IPS-20b (cell line): ENCODE results near the gene AMIGO3.

Source experiments
- H3K27ac ChIP-seq: one replicate; pipeline ENCODE4 v1.5.1; 2013; ENCODE audit warnings: low read length
- H3K27me3 ChIP-seq: 2 replicates; pipeline ENCODE4 v1.6.1; 2013; ENCODE audit warnings: mild to moderate bottlenecking, low read length, inconsistent platforms; ENCODE audit not compliant: insufficient read depth
- H3K36me3 ChIP-seq: 2 replicates; pipeline ENCODE4 v1.6.1; 2013; ENCODE audit warnings: low read depth, mild to moderate bottlenecking, inconsistent platforms, low read length, moderate library complexity; ENCODE audit not compliant: insufficient read depth
- H3K4me1 ChIP-seq: 2 replicates; pipeline ENCODE4 v1.6.1; 2013; ENCODE audit warnings: mild to moderate bottlenecking, control low read depth, inconsistent platforms, low read length, moderate library complexity; ENCODE audit not compliant: insufficient read depth
- H3K4me3 ChIP-seq: 2 replicates; pipeline ENCODE4 v1.5.1; 2013; ENCODE audit warnings: mild to moderate bottlenecking, low read length, inconsistent platforms
- H3K9ac ChIP-seq: 2 replicates; pipeline ENCODE4 v1.6.1; 2013; ENCODE audit warnings: low read depth, mild to moderate bottlenecking, inconsistent platforms, low read length, moderate library complexity
- H3K9me3 ChIP-seq: 2 replicates; pipeline ENCODE4 v1.6.1; 2013; ENCODE audit warnings: mild to moderate bottlenecking, low read depth, low read length, inconsistent platforms; ENCODE audit not compliant: insufficient read depth

AMIGO3 gene

DNA sequence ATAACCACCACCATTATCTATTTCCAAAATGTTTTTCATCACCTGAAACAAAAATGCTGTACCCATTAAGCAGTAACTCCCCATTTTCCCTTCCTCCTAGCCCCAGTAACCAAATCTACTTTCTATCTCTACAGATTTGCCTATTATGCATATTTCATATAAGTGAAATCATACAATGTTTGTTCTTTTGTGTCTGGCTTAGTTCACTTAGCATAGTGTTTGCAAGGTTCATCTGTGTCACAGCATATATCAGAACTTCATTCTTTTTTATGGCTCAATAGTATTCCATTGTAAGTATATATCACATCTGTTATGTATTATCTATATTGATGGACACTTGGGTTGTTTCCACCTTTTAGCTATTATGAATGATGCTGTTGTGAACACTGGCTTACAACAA lies 20.9 kb upstream of the AMIGO3 start:
- no peaks in the 10 kb centered on the region for H3K9me3 ChIP-seq
- H3K27ac ChIP-seq = no peak overlapping the region
- H3K4me1 ChIP-seq = no peaks in the 10 kb centered on the region
- no peak overlapping the region for H3K9ac ChIP-seq
- no peak overlapping the region for H3K4me3 ChIP-seq
- peaks cover 37% of the 10 kb centered on the region for H3K36me3 ChIP-seq
- no peaks in the 10 kb centered on the region for H3K27me3 ChIP-seq

DNA sequence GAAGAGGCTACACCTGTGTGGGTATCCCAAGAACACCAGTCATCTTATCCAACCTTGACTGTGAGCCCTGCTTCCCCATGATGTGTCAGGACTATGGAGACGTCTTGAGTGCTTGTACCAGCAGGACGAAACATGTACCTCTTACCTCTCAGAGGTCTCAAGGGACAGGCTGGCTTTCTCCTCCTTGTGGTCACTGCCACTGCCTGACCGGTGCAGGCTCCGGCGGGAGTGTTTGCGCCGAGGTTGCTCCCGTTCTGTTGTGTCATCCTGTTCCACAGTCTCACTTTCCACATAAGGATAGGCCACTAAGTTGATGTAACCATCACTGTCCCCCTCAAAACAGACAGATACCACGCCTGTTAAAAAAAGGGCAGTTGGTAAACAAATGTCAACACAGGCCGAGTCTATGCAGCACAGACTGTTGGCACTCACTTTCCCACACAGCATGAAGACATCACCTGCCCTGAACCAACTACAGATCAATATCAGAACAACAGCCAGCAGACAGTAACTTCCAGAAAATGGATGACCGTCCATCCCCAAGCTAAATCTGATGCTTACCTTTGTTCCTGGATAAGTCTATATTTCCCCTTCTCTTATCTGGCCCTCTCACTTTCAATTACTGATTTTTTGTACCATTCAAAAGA lies 18.7 kb upstream of the AMIGO3 start:
- peaks cover 48% of the 10 kb centered on the region for H3K36me3 ChIP-seq
- H3K9me3 ChIP-seq = no peaks in the 10 kb centered on the region

DNA sequence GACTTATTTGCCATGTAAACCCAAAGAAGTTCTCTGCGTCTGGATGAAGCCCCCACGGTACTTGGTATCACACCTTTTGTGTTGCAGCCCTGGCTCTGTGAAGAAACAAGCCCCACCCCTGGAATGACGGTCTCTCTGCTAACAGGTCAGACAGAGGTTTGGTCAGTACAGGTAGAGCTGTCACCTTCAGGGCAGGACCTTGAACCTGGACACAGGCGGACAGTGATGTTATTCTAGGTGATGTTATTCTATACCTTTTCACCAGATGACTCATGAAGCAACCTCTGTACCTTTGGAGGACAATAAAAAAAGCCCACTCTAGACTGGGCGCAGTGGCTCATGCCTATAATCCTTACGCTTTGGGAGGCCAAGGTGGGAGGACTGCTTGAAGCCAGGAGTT lies 15.3 kb upstream of the AMIGO3 start:
- Histone ChIP-seq H3K9me3 (no peaks in the 10 kb centered on the region), H3K27me3 (no peaks in the 10 kb centered on the region), H3K4me3 (no peak overlapping the region), H3K9ac (no peak overlapping the region), H3K4me1 (no peaks in the 10 kb centered on the region), H3K27ac (no peak overlapping the region), H3K36me3 (peaks cover 79% of the 10 kb centered on the region)

More for the DNA sequence above, 18.7 kb upstream of the AMIGO3 start:
- Histone ChIP-seq H3K27me3 (no peaks in the 10 kb centered on the region), H3K4me3 (no peak overlapping the region), H3K9ac (no peak overlapping the region), H3K4me1 (no peaks in the 10 kb centered on the region), H3K27ac (no peak overlapping the region)

DNA sequence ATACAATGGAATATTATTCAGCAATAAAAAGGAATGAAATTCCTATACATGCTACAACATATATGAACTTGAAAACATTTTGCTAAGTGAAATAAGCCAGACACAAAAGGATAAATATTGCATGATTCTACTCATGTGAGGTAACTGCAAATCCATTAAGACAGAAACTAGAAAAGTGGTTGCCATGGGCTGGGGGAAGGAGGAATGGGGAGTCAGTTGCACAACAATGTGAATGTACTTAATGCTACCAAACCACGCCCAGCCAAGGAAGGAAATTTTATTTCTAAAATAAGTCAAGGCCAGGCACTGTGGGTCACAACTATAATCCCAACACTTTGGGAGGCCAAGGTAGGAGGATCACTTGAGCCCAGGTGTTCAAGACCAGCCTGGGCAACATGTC lies 14.1 kb upstream of the AMIGO3 start:
- H3K36me3 ChIP-seq = peaks cover 73% of the 10 kb centered on the region

GRCh38 chr3:49732597-49732996 lies 13.1 kb upstream of the AMIGO3 start:
- Histone ChIP-seq H3K9ac (no peak overlapping the region), H3K4me1 (no peaks in the 10 kb centered on the region), H3K27me3 (no peaks in the 10 kb centered on the region), H3K36me3 (peaks cover 71% of the 10 kb centered on the region), H3K9me3 (no peaks in the 10 kb centered on the region), H3K4me3 (no peak overlapping the region), H3K27ac (no peak overlapping the region)

More for the DNA sequence above, 14.1 kb upstream of the AMIGO3 start:
- Histone ChIP-seq H3K4me3 (no peak overlapping the region), H3K27me3 (no peaks in the 10 kb centered on the region), H3K9me3 (no peaks in the 10 kb centered on the region), H3K9ac (no peak overlapping the region), H3K4me1 (no peaks in the 10 kb centered on the region), H3K27ac (no peak overlapping the region)

- Histone ChIP-seq H3K9me3 (no peaks in the 10 kb centered on the region), H3K27me3 (no peaks in the 10 kb centered on the region), H3K27ac (no peak overlapping the region), H3K4me1 (no peaks in the 10 kb centered on the region), H3K9ac (no peak overlapping the region), H3K36me3 (peaks cover 73% of the 10 kb centered on the region), H3K4me3 (no peak overlapping the region)
Observed at GRCh38 chr3:49729966-49730609, 10.6 kb upstream of the AMIGO3 start.

DNA sequence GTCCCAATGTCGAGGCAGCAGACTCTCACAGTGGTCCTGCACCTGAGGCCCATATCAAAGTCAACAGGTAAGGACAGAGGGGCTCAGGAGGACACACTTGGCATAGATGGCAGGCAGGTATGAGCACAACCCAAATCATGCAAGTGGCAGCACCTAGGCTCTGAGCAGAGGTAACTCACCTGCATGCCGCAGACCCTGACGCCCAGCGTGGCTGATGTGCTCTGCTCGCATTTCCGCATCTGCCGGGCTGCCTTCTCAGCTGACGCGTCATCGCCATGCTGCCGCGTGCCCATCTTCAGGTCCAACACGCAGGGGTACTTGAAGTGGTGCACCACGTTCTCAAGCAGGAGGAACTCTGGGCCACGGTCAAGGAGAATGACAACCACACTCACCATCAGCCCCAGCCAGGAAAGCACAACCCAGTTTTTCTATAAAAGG lies 8.5 kb upstream of the AMIGO3 start:
- H3K9me3 ChIP-seq = no peaks in the 10 kb centered on the region
- peaks cover 4% of the 10 kb centered on the region; the same call in 1 of the 2 replicates for H3K4me1 ChIP-seq
- H3K4me3 ChIP-seq = no peak overlapping the region
- H3K36me3 ChIP-seq = peaks cover 57% of the 10 kb centered on the region
- no peak overlapping the region for H3K9ac ChIP-seq
- no peaks in the 10 kb centered on the region for H3K27me3 ChIP-seq
- H3K27ac ChIP-seq = no peak overlapping the region

DNA sequence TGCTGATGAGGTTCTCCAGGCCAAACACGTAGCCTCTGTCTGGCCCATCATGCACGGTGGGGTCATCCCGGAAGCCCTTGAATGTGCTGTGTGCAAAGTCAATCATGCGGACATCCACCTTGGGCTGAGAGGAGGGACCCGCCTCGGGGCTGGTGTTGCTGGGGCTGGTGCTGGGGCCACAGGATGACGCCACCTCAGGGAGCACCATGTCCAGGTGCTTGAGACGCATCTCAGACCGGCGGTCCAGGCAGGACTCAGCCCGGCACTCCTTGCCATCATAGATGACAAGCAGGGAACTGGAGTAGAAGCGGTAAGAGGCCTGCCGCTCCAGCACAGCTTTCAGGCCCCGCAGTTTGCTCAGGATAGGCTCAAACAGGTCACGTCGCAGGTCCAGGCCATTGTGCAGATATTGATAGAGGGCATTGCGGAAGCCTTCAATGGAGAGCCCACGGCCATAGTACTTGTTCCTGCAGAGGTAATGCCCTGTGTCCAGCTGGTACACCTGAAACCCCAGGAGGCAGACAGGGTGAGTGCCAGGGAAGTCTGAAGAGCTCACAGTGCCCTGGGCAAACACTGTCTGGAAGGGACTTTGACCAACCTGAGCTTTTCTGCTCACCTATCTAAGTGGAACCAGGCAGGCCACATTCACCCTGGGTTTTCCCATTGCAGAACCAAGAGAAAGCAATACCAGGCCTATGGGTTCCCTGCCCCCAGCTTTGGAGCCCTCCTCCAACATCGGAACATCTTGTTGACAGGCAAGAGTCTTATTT lies 7.9 kb upstream of the AMIGO3 start:
- Histone ChIP-seq H3K4me1 (peaks cover 6% of the 10 kb centered on the region; the same call in 1 of the 2 replicates), H3K27ac (no peak overlapping the region), H3K36me3 (peaks cover 56% of the 10 kb centered on the region), H3K9me3 (no peaks in the 10 kb centered on the region), H3K9ac (no peak overlapping the region), H3K27me3 (no peaks in the 10 kb centered on the region), H3K4me3 (no peak overlapping the region)

- no peak overlapping the region for H3K27ac ChIP-seq
- H3K27me3 ChIP-seq = no peaks in the 10 kb centered on the region
- no peak overlapping the region for H3K4me3 ChIP-seq
- H3K4me1 ChIP-seq = peaks cover 6% of the 10 kb centered on the region; the same call in 1 of the 2 replicates
- H3K9ac ChIP-seq = no peak overlapping the region
- peaks cover 56% of the 10 kb centered on the region for H3K36me3 ChIP-seq
- H3K9me3 ChIP-seq = no peaks in the 10 kb centered on the region
Observed at GRCh38 chr3:49725906-49726681, 6.6 kb upstream of the AMIGO3 start.

- peak overlapping the region; percentile 94 for H3K9ac ChIP-seq
- H3K36me3 ChIP-seq = peaks cover 52% of the 10 kb centered on the region
Observed at GRCh38 chr3:49724586-49724985, 5.1 kb upstream of the AMIGO3 start.

More at GRCh38 chr3:49724586-49724985, 5.1 kb upstream of the AMIGO3 start:
- Histone ChIP-seq H3K9me3 (no peaks in the 10 kb centered on the region), H3K4me3 (peak overlapping the region; percentile 99), H3K27ac (peak overlapping the region; percentile 79), H3K27me3 (no peaks in the 10 kb centered on the region), H3K4me1 (peaks cover 6% of the 10 kb centered on the region; the same call in 1 of the 2 replicates)
